Left renal pelvis (tissue), 4 donors: ENCODE data around the gene SREBF1. TPM values are rescaled to one million over a fixed set of nuclear protein-coding genes. Genes with fewer than 3 reads are reported as not detected.

Experiments
- DNase-seq, 4 donors: peaks; one replicate each; pipeline ENCODE4 v3.0.0-alpha.2; 2013; ENCODE audit warnings: low read depth in 4 of 4, low spot score in 3 of 4
- polyA plus RNA-seq, 4 donors: library from polyadenylated mRNA; unstranded; fragments of 120-200 nt; gene quantifications; one replicate each; pipeline ENCODE4 v1.2.1, GENCODE V29; 2013; ENCODE audit not compliant: insufficient read length in 4 of 4

SREBF1 gene
- polyA plus RNA-seq, 4 donors: 39.2 to 64.0 (median 50.9) TPM

GRCh38 chr17:17842111-17842876, 5.5 kb upstream of the SREBF1 start:
- no peak for DNase-seq

- no peak for DNase-seq
These were observed 4.8 kb upstream of the SREBF1 start for GRCh38 chr17:17841601-17842025.

- DNase-seq: no peak
These were observed 4.2 kb upstream of the SREBF1 start for GRCh38 chr17:17840751-17841591.

DNA sequence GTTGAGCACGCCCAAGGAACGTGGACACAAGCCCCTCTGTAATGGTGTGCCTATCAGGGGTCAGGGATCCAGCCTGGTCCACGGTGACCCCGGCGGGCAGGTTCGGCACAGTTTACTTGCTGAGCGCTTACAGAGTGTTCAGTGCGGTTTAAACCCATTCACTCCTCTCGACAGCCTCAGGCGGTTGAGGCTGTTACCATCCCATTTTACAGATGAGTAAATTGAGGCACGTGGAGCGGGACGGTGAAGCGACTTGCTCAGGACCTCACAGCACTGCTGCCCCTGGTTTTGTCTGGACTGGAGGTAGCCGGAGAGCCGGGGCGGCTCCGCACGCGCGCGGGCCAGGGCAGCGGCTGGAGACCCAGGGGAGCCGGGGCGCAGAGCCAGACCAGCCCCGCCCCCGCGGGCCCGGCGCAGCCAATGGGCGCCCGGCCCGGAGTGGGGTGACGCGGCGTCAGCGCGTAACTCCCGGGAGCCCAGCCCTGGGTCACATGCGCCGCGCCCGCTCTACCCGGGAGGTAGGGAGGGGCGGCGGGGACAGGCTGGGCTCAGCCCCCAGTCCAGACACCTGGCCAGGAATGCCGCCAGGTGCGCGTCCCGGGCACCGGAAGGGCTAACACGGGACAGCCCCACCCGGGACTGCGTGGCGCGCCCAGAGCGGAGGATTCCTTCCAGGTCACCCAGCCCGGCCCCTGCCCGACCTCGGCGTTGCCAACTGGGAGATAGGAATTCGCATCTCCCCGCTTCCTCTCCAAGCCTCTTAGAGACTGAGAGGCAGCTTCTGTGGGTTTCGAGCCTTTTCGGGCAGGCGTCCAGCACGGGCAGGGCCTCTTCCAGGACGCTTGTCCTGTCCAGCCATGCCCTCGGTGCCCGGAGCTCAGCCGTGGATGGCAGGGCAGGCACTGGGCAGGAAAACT, 3.3 kb upstream of the SREBF1 start:
- DNase-seq: peak in 3 of 4 donors; percentile 60 to 73 (median 60)

DNA sequence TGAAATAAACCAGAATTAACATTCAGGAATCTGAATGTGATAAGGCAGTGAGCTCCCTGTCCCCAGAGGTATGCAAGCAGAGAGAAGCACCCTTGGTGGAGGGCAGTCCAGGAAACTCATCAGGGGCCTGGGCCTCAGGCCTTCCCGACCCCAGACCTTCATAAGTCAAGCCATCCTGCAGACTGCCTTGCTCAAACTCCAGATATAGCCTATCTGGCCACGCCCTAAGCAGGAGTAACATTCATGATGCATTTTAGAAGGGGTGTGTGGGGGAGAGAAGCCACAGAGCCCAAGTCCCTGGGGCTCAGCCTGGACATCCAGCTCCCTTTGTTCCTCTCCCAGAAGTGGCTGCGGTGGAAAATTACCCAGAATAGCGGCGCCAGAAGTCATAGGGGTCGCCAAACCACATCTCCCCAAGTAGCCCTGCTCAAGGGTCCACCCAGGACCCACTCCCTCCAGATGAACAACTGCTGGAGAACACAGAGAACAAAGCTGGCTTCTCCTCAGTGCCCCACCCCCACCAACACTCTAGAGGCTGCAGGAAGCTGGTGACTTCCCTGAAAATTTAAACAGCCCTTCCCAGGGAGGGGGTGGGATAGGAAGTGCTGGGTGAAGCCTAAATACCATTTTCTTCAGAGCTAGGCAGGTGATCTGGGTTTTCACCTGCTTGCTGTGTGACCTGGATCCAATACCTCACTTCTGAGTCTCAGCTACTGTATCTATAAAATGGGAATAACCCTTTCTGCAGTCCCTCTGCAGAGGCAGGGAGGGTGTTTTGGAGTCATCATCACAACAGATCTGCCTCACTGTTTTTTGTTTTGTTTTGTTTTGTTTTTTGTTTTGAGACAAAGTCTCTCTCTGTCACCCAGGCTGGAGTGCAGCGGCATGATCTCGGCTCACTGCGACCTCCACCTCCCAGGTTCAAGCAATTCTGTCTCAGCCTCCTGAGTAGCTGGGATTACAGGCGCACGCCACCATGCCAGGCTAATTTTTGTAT, 1.5 kb upstream of the SREBF1 start:
- no peak for DNase-seq

- no peak for DNase-seq
These were observed 615 bp upstream of the SREBF1 start for GRCh38 chr17:17837380-17837821.

DNA sequence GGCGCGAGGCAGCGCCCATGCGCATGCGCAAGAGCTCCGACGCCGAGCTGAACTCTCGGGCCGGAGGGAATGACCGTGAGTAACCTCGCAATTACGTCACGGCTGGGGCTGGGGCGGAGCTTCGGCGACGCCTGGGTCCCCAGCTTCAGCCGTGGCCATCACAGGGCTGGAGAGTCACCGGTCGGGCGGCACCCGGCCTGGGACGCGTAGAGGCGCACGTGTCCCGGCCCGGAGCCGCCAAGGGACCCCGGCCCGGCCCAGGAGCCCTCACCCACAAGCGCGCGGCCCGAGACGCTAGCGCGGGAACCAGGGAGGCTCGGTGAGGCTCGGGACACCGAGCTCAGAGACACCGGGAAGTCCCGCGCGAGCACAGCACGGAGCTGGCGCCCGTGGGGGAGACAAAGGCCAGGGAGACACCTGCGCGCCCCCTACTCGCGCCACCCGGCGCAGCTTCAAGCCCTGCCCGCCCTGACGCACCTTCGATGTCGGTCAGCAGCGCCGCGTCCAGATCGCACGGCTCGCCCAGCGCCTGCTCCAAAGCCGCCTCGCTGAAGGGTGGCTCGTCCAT, 452 bp downstream of the SREBF1 start:
- DNase-seq: peak; percentile 93 to 96 (median 94)

DNA sequence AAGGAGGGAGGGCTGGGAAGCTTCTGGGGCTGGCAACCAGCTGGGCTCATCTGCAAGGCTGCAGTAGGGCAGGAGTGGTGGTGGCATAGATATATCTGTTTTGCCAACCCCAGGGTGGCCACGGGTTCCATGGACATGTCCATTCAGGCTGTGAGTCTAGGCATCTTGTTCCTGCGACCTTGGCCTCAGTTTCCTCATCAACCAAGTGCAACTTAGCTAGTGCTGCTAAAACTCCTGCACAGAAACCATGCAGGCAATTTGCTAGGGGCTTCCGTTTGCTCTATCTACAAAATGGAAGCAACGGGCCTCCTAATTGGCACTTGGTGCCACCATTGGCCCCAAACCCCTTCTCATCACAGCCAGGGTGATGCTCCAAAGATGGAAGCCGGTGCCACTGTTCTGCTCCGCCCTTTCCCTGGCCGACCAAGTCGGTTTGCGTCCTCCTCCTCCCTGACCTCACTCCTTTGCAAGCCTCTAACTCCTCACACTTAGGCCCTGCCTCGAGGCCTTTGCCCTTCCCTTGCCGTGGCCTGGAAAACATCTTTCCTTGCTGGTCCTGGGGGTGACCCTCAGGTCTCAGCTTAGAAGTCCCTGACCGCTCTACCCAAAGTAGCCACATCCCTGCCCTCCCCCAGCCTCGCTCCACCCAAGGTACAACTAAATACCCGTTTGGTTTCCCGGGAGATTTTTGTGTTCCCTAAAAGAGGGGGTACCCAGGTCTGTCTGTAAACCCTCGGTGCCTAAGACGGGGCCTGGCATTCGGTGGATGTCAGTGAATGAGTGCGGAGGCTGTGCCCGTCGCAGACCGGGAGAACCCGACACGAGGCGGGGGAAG, 1.2 kb downstream of the SREBF1 start:
- no peak for DNase-seq

GRCh38 chr17:17834974-17835373, 1.8 kb downstream of the SREBF1 start:
- no peak for DNase-seq

- DNase-seq: no peak
These were observed 3.0 kb downstream of the SREBF1 start for GRCh38 chr17:17833658-17834357.

- DNase-seq: no peak
These were observed 4.8 kb downstream of the SREBF1 start for GRCh38 chr17:17832032-17832363.

DNA sequence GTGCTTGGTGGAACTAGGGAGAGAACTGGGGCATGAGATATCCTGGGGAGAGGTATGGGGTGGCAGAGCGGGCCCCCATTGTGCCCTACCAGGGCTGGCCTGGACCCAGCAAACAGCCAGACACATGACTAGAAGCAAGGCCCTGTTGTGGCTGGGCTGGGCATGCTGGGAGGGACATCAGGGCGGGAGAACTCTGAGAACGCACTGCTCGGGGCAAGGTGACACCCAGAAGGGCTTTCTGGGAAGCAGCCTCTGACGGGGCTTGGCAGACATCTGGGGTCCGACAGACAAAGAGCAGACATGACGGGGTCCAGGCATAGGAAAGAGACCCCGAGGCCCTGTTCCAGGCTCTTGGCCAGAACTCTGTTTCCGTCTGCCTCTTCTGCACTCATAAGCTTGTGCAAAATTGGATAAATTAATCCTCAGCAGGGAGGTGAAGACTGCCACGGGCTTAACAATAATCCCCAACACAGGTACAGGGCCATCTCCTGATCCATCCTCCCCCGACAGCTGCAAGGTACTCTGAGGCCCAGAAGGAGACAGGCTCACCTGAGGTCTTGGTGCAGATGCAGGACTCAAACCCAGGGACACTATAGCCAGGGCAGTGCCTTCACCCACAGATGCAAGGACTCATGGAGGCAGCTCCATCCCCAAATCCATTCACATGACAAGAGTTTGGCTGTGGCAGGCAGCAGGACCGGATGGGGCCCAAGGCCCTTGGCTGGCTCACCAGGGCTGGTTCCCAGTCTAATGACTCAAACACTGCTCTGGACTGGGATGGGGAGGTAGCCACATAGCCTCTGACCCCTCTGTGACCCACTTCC, 5.4 kb downstream of the SREBF1 start:
- DNase-seq: no peak

GRCh38 chr17:17830740-17831207, 6.0 kb downstream of the SREBF1 start:
- no peak for DNase-seq

GRCh38 chr17:17830269-17830567, 6.6 kb downstream of the SREBF1 start:
- no peak for DNase-seq

- DNase-seq: no peak
These were observed 8.8 kb downstream of the SREBF1 start for GRCh38 chr17:17827826-17828621.
